Liver (tissue), 9 donors: Measurements from ENCODE around the gene IRF9. TPM values are rescaled to one million over a fixed set of nuclear protein-coding genes. Genes with fewer than 3 reads are reported as not detected.

ENCODE experiments used
- DNase-seq: peaks from one replicate; pipeline ENCODE4 v3.0.0-alpha.2; 2017; ENCODE audit warnings: low spot score
- H3K27ac ChIP-seq, 2 donors: one replicate each; pipeline ENCODE4 v1.7.0; 2013; ENCODE audit warnings: inconsistent platforms in 2 of 2, low read length in 2 of 2, control low read depth in 1 of 2, low read depth in 1 of 2, mild to moderate bottlenecking in 1 of 2
- H3K27me3 ChIP-seq, 4 donors: one replicate each; pipeline versions ENCODE4 v1.6.1 to v1.7.0; 2013; ENCODE audit warnings: low read length in 3 of 4, inconsistent platforms in 1 of 4, mild to moderate bottlenecking in 1 of 4, moderate library complexity in 1 of 4; ENCODE audit not compliant: control insufficient read depth in 4 of 4, insufficient read depth in 4 of 4
- H3K36me3 ChIP-seq, 4 donors: one replicate each; pipeline versions ENCODE4 v1.6.1 to v1.7.0; 2013; ENCODE audit warnings: low read length in 3 of 4, mild to moderate bottlenecking in 3 of 4, low read depth in 1 of 4, moderate library complexity in 1 of 4; ENCODE audit not compliant: control insufficient read depth in 4 of 4, insufficient read depth in 3 of 4
- H3K4me1 ChIP-seq, 4 donors: one replicate each; pipeline versions ENCODE4 v1.6.1 to v1.7.0; 2013; ENCODE audit warnings: low read length in 3 of 4, mild to moderate bottlenecking in 3 of 4, moderate library complexity in 1 of 4; ENCODE audit not compliant: control insufficient read depth in 4 of 4, insufficient read depth in 4 of 4
- H3K4me3 ChIP-seq, 3 donors: one replicate each; pipeline versions ENCODE4 v1.6.1 to v1.7.0; 2013; ENCODE audit warnings: low read length in 3 of 3, control low read depth in 1 of 3, low read depth in 1 of 3, mild to moderate bottlenecking in 1 of 3
- H3K9ac ChIP-seq, 2 donors: one replicate each; pipeline ENCODE4 v1.7.0; 2013; ENCODE audit warnings: low read length in 2 of 2, mild to moderate bottlenecking in 2 of 2, moderate library complexity in 2 of 2, control low read depth in 1 of 2, low read depth in 1 of 2
- H3K9me3 ChIP-seq, 4 donors: one replicate each; pipeline versions ENCODE4 v1.6.1 to v1.7.0; 2013; ENCODE audit warnings: low read length in 3 of 4; ENCODE audit not compliant: control insufficient read depth in 4 of 4
- ATF3 ChIP-seq: IDR thresholded peaks from 2 replicates; pipeline ENCODE4 v1.6.1; 2016; ENCODE audit warnings: antibody characterized with exemption
- CTCF ChIP-seq: fragments of 150-350 bp; IDR thresholded peaks from 2 replicates; pipeline ENCODE4 v1.5.1; 2017; ENCODE audit warnings: improper control_type of control experiment, low read depth, low read length; ENCODE audit not compliant: missing input control
- EGR1 ChIP-seq, 2 donors: IDR thresholded peaks; 2 replicates each; pipeline ENCODE4 v1.6.1; 2016 to 2018; ENCODE audit warnings: antibody characterized with exemption in 2 of 2, low read depth in 2 of 2
- FOXA1 ChIP-seq: IDR thresholded peaks from 2 replicates; pipeline ENCODE4 v1.6.1; 2016; ENCODE audit warnings: antibody characterized with exemption
- FOXA2 ChIP-seq: IDR thresholded peaks from 2 replicates; pipeline ENCODE4 v1.6.1; 2016; ENCODE audit warnings: antibody characterized with exemption
- GABPA ChIP-seq, 2 donors: IDR thresholded peaks in 1 of 2; conservative IDR thresholded peaks in 1 of 2; 2 replicates each; pipeline ENCODE4 v1.6.1; 2016; ENCODE audit warnings: antibody characterized with exemption in 2 of 2, mild to moderate bottlenecking in 1 of 2, moderate library complexity in 1 of 2
- HNF4A ChIP-seq, 2 donors: conservative IDR thresholded peaks; 2 replicates each; pipeline ENCODE4 v1.6.1; 2016; ENCODE audit warnings: antibody characterized with exemption in 2 of 2, mild to moderate bottlenecking in 2 of 2
- HNF4G ChIP-seq: IDR thresholded peaks from 2 replicates; pipeline ENCODE4 v1.6.1; 2016; ENCODE audit warnings: antibody characterized with exemption
- JUND ChIP-seq, 2 donors: IDR thresholded peaks; 2 replicates each; pipeline ENCODE4 v1.6.1; 2016; ENCODE audit warnings: antibody characterized with exemption in 2 of 2
- MAX ChIP-seq: IDR thresholded peaks from 2 replicates; pipeline ENCODE4 v1.6.1; 2016; ENCODE audit warnings: antibody characterized with exemption
- NR2F2 ChIP-seq: IDR thresholded peaks from 2 replicates; pipeline ENCODE4 v1.6.1; 2016; ENCODE audit warnings: antibody characterized with exemption
- RAD21 ChIP-seq, 2 donors: IDR thresholded peaks; 2 replicates each; pipeline ENCODE4 v1.6.1; 2016; ENCODE audit warnings: antibody characterized with exemption in 2 of 2, mild to moderate bottlenecking in 2 of 2
- REST ChIP-seq: IDR thresholded peaks from 2 replicates; pipeline ENCODE4 v1.6.1; 2016; ENCODE audit warnings: antibody characterized with exemption, mild to moderate bottlenecking
- RXRA ChIP-seq, 2 donors: IDR thresholded peaks; 2 replicates each; pipeline ENCODE4 v1.6.1; 2017 to 2018; ENCODE audit warnings: antibody characterized with exemption in 2 of 2, mild to moderate bottlenecking in 1 of 2
- SP1 ChIP-seq: IDR thresholded peaks from 2 replicates; pipeline ENCODE4 v1.6.1; 2018; ENCODE audit warnings: antibody characterized with exemption, mild to moderate bottlenecking
- TAF1 ChIP-seq: conservative IDR thresholded peaks from 2 replicates; pipeline ENCODE4 v1.6.1; 2016; ENCODE audit warnings: antibody characterized with exemption, mild to moderate bottlenecking
- YY1 ChIP-seq: IDR thresholded peaks from 2 replicates; pipeline ENCODE4 v1.6.1; 2016; ENCODE audit warnings: antibody characterized with exemption, mild to moderate bottlenecking
- ZBTB33 ChIP-seq: IDR thresholded peaks from 2 replicates; pipeline ENCODE4 v1.6.1; 2016; ENCODE audit warnings: antibody characterized with exemption
- WGBS: extraction: QIAGEN DNeasy Blood & Tissue Kit; methylation state at CpG from one replicate; pipeline ENCODE4 v1.1.7; 2013; 5-methylcytosine and 5-hydroxymethylcytosine counted together
- polyA plus RNA-seq, 2 donors: library from polyadenylated mRNA; stranded (reverse) in 1 of 2; unstranded in 1 of 2; fragments of 200-250 nt in 1 of 2; fragments of >200 nt in 1 of 2; fragmentation: Nextera tagmentation in 1 of 2; extraction: Ambion mirVana in 1 of 2; gene quantifications; one replicate each; pipeline versions ENCODE4 v1.2.1 to v1.2.3, GENCODE V29; 2013 to 2015
- total RNA-seq, 2 donors: library from RNA; depleted of rRNA; stranded (reverse); fragments of >200 nt; gene quantifications; one replicate each; pipeline ENCODE4 v1.2.3, GENCODE V29; 2014
- donor health status: healthy.
- donor health status: healthy.
- donor health status: healthy.
- donor health status: healthy.
- donor health status: healthy.

IRF9 gene
- total and polyA plus RNA-seq, 4 donors = 37.9 to 60.9 (median 51.0) TPM

- no peak overlapping the region for H3K9ac ChIP-seq
- H3K27me3 ChIP-seq = no peaks in the 10 kb centered on the region
- TF ChIP-seq TAF1 = no peak
- TF ChIP-seq HNF4G = no peak
- TF ChIP-seq ZBTB33 = no peak
- no peak for TF ChIP-seq ATF3
- TF ChIP-seq FOXA2 = no peak
- no peak for TF ChIP-seq NR2F2
- TF ChIP-seq SP1 = no peak
- TF ChIP-seq CTCF = no peak
- no peak for TF ChIP-seq HNF4A (conservative IDR thresholded peaks at IDR 0.05)
- no peak for TF ChIP-seq MAX
- TF ChIP-seq GABPA (IDR thresholded peaks at IDR 0.05 in 1 of 2, conservative IDR thresholded peaks at IDR 0.05 in 1 of 2) = no peak
- TF ChIP-seq FOXA1 = no peak
- no peak for TF ChIP-seq RAD21 (IDR thresholded peaks at IDR 0.05)
- no peak for TF ChIP-seq REST
- no peak for TF ChIP-seq EGR1 (IDR thresholded peaks at IDR 0.05; ENCODE audit: low read depth in 2 of 2)
- no peak for TF ChIP-seq RXRA (IDR thresholded peaks at IDR 0.05)
- TF ChIP-seq JUND (IDR thresholded peaks at IDR 0.05) = no peak
- no peak for TF ChIP-seq YY1
- peaks cover 9 to 31% (median 19%) of the 10 kb centered on the region in 4 donors for H3K36me3 ChIP-seq
- H3K27ac ChIP-seq = no peak overlapping the region
- no peak for DNase-seq
- H3K4me3 ChIP-seq = no peak overlapping the region
- H3K9me3 ChIP-seq = no peaks in the 10 kb centered on the region
- peaks cover 0 to 23% (median 8%) of the 10 kb centered on the region in 4 donors for H3K4me1 ChIP-seq
- 96% methylated on average over 6 of the region's 6 CpGs for WGBS
Observed at GRCh38 chr14:24211311-24211710, 50.2 kb downstream of the IRF9 start.
